OCI-LY1 (cell line): ENCODE data around the gene CCDC32.
A peak's percentile ranks its signal among the peaks of the same experiment; 100 is the strongest.

Experiments used
- H2AFZ ChIP-seq: fragments of 200-600 bp; sonication (generic), shearing (Covaris generic); 2 replicates; pipeline ENCODE4 v1.6.0; 2014; ENCODE audit warnings: antibody characterized with exemption, mild to moderate bottlenecking, low read length
- H3F3A ChIP-seq: fragments of 200-600 bp; sonication (generic), shearing (Covaris generic); 2 replicates; pipeline ENCODE4 v1.6.0; 2014; ENCODE audit warnings: mild to moderate bottlenecking, antibody characterized with exemption, low read length, moderate library complexity; ENCODE audit not compliant: insufficient read depth
- H3K27ac ChIP-seq: fragments of 200-600 bp; sonication (generic); 2 replicates; pipeline ENCODE4 v1.5.1; 2014; ENCODE audit warnings: low read length, mixed run types, mild to moderate bottlenecking, low read depth; ENCODE audit not compliant: poor library complexity, severe bottlenecking
- H3K27me3 ChIP-seq: fragments of 200-600 bp; sonication (generic); 2 replicates; pipeline ENCODE4 v1.6.0; 2014; ENCODE audit warnings: antibody characterized with exemption, mild to moderate bottlenecking, low read length, moderate library complexity; ENCODE audit not compliant: insufficient read depth
- H3K36me3 ChIP-seq: fragments of 200-600 bp; sonication (generic); 2 replicates; pipeline ENCODE4 v1.6.1; 2014; ENCODE audit warnings: mild to moderate bottlenecking, antibody characterized with exemption, low read length, moderate library complexity, mixed read lengths; ENCODE audit not compliant: insufficient read depth
- H3K4me1 ChIP-seq: fragments of 200-600 bp; sonication (generic); 2 replicates; pipeline ENCODE4 v1.5.1; 2014; ENCODE audit warnings: mild to moderate bottlenecking, low read length, moderate library complexity; ENCODE audit not compliant: insufficient read depth, severe bottlenecking
- H3K4me2 ChIP-seq: fragments of 200-600 bp; sonication (generic), shearing (Covaris generic); 2 replicates; pipeline ENCODE4 v1.6.1; 2014; ENCODE audit warnings: low read length
- H3K4me3 ChIP-seq: fragments of 200-600 bp; sonication (generic); 2 replicates; pipeline ENCODE4 v1.5.1; 2014; ENCODE audit warnings: low read length, low read depth, mild to moderate bottlenecking, mixed read lengths; ENCODE audit not compliant: poor library complexity, severe bottlenecking
- H3K79me2 ChIP-seq: fragments of 200-600 bp; shearing (Covaris generic); 2 replicates; pipeline ENCODE4 v1.6.1; 2016; ENCODE audit warnings: mixed run types, low read length, mixed read lengths; ENCODE audit not compliant: insufficient read depth
- H3K9ac ChIP-seq: fragments of 200-600 bp; sonication (generic), shearing (Covaris generic); 2 replicates; pipeline ENCODE4 v1.6.1; 2014; ENCODE audit warnings: mild to moderate bottlenecking, low read length, mixed read lengths
- H3K9me2 ChIP-seq: fragments of 200-600 bp; sonication (generic), shearing (Covaris generic); 2 replicates; pipeline ENCODE4 v1.6.1; 2014; ENCODE audit warnings: low read depth, mild to moderate bottlenecking, low read length, mixed read lengths
- H3K9me3 ChIP-seq: fragments of 200-600 bp; shearing (Covaris generic); 2 replicates; pipeline ENCODE4 v1.6.1; 2014; ENCODE audit warnings: low read length, mixed read lengths
- H4K20me1 ChIP-seq: fragments of 200-600 bp; sonication (generic), shearing (Covaris generic); 2 replicates; pipeline ENCODE4 v1.6.0; 2016; ENCODE audit warnings: mild to moderate bottlenecking, low read length; ENCODE audit not compliant: insufficient read depth
- CTCF ChIP-seq: fragments of 200-600 bp; sonication (generic), shearing (Covaris generic); IDR thresholded peaks from 2 replicates; pipeline ENCODE4 v1.5.1; 2017; ENCODE audit warnings: mild to moderate bottlenecking, antibody characterized with exemption, low read length, moderate library complexity, mixed read lengths
- EZH2 ChIP-seq: fragments of 200-600 bp; sonication (generic), shearing (Covaris generic); IDR thresholded peaks from 2 replicates; pipeline ENCODE4 v1.8.0; 2017; ENCODE audit warnings: borderline replicate concordance, mixed run types, mild to moderate bottlenecking, antibody characterized with exemption, low read length, moderate library complexity, mixed read lengths

The CCDC32 gene

GRCh38 chr15:40575113-40575512 is 10.3 kb upstream of the CCDC32 start:
- H4K20me1 ChIP-seq = no peaks in the 10 kb centered on the region
- no peak overlapping the region for H3K4me3 ChIP-seq
- H3K9ac ChIP-seq = no peak overlapping the region
- TF ChIP-seq EZH2 (no peak), CTCF (no peak)
- peaks cover 39% of the 10 kb centered on the region for H3K36me3 ChIP-seq
- H3K27me3 ChIP-seq = no peaks in the 10 kb centered on the region
- H3F3A ChIP-seq = no peaks in the 10 kb centered on the region; the same call in 1 of the 2 replicates
- H3K9me3 ChIP-seq = no peaks in the 10 kb centered on the region
- H3K4me2 ChIP-seq = no peak overlapping the region
- no peak overlapping the region for H2AFZ ChIP-seq
- peaks cover 7% of the 10 kb centered on the region for H3K4me1 ChIP-seq
- peaks cover 6% of the 10 kb centered on the region for H3K79me2 ChIP-seq
- H3K9me2 ChIP-seq = no peaks in the 10 kb centered on the region
- no peak overlapping the region for H3K27ac ChIP-seq

- Histone ChIP-seq H4K20me1 (no peaks in the 10 kb centered on the region), H3K9me2 (no peaks in the 10 kb centered on the region), H2AFZ (peak within 1 kb of the TSS; percentile 77; the same call in 1 of the 2 replicates), H3F3A (no peaks in the 10 kb centered on the region), H3K9ac (peak within 1 kb of the TSS; percentile 78), H3K9me3 (no peaks in the 10 kb centered on the region), H3K27ac (peak within 1 kb of the TSS; percentile 8), H3K27me3 (no peaks in the 10 kb centered on the region), H3K4me1 (peaks cover 39% of the 10 kb centered on the region), H3K4me3 (peak within 1 kb of the TSS; percentile 87), H3K79me2 (peaks cover 11% of the 10 kb centered on the region), H3K36me3 (peaks cover 26% of the 10 kb centered on the region), H3K4me2 (peak within 1 kb of the TSS; percentile 78)
- TF ChIP-seq CTCF (no peak), EZH2 (no peak)
Measured at GRCh38 chr15:40569129-40569953, 4.5 kb upstream of the CCDC32 start, which contains the start of gene RPUSD2. Gene RPUSD2 (plus strand): TSS chr15:40569299. CDS start chr15:40569338, 39 bp downstream.

GRCh38 chr15:40567111-40567510 is 2.3 kb upstream of the CCDC32 start:
- Histone ChIP-seq H3K36me3 (peaks cover 8% of the 10 kb centered on the region; the same call in 1 of the 2 replicates), H3K79me2 (peaks cover 11% of the 10 kb centered on the region), H3K4me3 (peak overlapping the region; percentile 24), H3K4me1 (peaks cover 51% of the 10 kb centered on the region), H3K27ac (peak overlapping the region; percentile 44), H3K9me2 (no peaks in the 10 kb centered on the region), H3K4me2 (peak overlapping the region; percentile 49), H3F3A (no peaks in the 10 kb centered on the region), H3K27me3 (no peaks in the 10 kb centered on the region), H2AFZ (no peak overlapping the region), H4K20me1 (no peaks in the 10 kb centered on the region), H3K9ac (peak overlapping the region; percentile 18; the same call in 1 of the 2 replicates), H3K9me3 (no peaks in the 10 kb centered on the region)
- TF ChIP-seq CTCF = peak; percentile 80
- TF ChIP-seq EZH2 = no peak
